Posterior vena cava (tissue), 2 donors: ENCODE measurements around the gene CASQ1. TPM values are rescaled to one million over a fixed set of nuclear protein-coding genes. Genes with fewer than 3 reads are reported as not detected.

ENCODE experiments used
- DNase-seq: peaks from one replicate; pipeline ENCODE4 v3.0.0-alpha.2; 2020; ENCODE audit warnings: low spot score
- intact Hi-C, 2 donors: fragments of 100-400 bp; cut with DNase I; formaldehyde crosslinking; loops; one replicate each; pipeline versions ENCODE4 v1.14.1 to v1.14.2; 2022 to 2023
- total RNA-seq, 2 donors: library from RNA; stranded (reverse); fragmentation: NEBNext Ultra II Directional; extraction: Animal tissue kit (Norgen Biotek cat#: 25700); gene quantifications; one replicate each; pipeline ENCODE4 v1.2.1, GENCODE V29; 2021
- donor health status: DM: yes; HTN: yes; CAD: no.
- donor health status: DM: yes; HTN: yes; CAD: no.

The CASQ1 gene
- total RNA-seq, 2 donors from 2014 or later: 4.5 to 10.4 TPM

GRCh38 chr1:160167056-160167455, 23.3 kb upstream of the CASQ1 start:
- intact Hi-C loops: no loop called here
- no peak for DNase-seq

DNA sequence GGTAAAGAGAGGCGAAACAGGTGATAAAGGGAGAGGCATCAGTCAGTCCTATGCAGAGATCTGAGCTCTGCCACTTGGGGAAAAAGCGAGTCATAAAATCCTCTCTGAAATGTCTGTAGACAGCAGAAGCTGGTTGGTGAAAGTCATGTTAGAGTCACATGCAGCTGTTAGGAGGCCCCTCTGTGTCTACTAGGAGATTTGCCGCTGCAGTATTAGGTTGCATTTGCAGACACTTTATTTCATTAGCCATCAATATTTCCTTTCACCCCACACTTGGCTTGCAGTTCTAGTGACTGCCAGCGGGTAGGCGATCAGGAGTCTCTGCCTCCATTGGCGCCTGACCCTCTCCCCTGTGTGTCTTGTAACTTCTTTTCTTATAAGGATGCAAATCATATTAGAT, 22.8 kb upstream of the CASQ1 start:
- no peak for DNase-seq
- intact Hi-C loops: no loop called here

GRCh38 chr1:160168016-160168415, 22.4 kb upstream of the CASQ1 start:
- intact Hi-C loops: no loop called here
- no peak for DNase-seq

DNA sequence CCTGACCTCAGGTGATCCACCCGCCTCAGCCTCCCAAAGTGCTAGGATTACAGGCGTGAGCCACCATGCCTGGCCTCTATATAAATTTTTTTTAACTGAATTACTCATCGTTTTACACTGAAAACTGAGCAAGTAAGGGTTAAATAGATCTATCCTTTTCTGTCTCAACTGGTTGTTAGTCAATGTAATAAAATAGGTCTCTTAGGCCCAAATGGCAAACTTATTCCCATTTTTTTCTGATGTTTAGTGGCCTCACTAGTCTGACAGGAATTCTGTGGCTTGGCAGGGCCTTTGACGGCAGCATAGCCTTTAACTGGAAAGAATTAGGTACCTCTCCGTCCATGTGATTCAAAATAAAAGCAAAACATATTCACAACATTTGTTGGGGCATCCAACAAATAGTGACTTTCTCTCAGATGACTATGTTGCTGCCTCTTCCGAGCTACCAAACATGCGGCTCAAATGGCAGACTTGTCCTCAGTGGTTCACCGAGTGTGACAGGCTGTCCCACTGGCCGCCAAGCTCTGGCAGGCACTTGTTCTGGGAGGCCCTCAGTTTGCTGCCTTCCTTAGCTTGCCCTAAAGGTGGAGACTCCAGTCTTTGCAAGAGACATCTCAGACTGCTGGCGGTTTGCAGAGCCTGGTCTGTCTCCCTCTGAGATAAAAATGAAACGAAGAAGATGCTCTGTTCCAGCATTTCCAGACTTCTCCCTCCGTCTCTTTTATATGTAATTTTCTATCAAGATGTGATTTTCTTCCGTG, 21.6 kb upstream of the CASQ1 start:
- intact Hi-C loops: no loop called here
- no peak for DNase-seq

DNA sequence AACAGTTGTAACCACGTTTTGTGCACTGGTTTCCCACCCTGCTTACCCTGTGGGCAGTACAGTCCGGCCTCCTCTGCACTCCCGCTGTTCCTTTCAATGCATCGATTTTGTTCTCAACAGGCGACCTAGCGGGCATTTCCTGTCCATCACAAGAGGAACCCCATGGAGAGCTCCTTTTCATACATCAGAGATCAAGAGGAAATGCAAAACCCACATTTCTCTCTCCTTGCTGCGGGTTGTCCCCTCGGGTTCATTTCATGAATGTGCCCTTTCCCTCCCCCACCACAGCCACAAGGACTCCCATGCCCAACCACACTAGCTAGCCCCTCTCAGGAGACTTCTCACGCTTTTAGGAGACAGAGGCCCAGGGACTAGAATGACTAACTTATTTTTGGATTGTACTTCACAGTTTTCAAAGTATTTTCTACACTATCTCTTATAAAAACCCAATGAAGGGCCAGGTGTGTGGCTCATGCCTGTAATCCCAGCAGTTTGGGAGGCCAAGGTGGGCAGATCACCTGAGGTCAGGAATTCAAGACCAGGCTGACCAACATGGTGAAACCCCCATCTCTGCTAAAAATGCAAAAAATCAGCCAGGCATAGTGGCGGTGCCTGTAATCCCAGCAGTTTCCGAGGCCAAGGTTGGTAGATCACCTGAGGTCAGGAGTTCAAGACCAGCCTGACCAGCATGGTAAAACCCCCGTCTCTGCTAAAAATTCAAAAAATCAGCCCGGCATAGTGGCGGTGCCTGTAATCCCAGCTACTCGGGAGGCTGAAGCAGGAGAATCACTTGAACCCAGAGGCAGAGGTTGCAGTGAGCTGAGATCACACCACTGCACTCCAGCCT, 20.6 kb upstream of the CASQ1 start:
- intact Hi-C loops: no loop called here

DNA sequence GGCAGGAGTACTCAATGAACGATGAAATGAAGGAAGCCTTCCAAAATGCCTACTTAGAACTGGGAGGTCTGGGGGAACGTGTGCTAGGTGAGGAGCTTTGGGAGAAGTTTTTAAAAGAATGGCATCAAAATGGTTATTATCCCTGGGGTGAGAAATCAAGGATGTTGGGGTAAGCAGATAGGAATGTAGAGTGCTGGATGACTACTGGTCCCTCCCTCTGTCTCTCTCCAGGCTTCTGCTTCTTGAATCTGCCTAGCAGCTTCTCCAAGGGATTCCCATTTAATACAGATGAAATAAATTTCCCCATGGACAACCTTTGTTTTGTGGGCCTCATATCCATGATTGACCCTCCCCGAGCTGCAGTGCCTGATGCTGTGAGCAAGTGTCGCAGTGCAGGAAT, 19.0 kb upstream of the CASQ1 start:
- intact Hi-C loops: no loop called here

More for the DNA sequence above, 20.6 kb upstream of the CASQ1 start:
- DNase-seq: no peak

DNA sequence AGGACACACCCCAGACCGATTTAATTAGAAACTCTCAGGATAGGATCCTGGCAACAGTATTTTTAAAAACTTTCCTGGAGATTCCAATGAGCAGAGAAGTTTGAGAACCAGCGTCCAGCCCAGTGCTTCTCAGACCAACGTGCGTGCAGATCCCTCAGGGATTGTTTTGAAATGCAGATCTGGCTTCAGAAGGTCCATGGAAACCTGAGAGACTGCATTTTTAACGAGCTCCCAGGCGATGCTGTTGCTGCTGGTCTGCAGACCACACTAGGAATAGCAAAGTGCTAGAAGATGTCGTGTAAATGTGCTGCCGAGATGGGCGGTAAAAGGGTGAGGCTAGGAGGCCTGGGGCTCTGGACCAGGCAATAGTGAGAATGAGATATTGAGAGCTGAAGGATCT, 18.4 kb upstream of the CASQ1 start:
- intact Hi-C loops: no loop called here

More for the DNA sequence above, 19.0 kb upstream of the CASQ1 start:
- DNase-seq: no peak

DNA sequence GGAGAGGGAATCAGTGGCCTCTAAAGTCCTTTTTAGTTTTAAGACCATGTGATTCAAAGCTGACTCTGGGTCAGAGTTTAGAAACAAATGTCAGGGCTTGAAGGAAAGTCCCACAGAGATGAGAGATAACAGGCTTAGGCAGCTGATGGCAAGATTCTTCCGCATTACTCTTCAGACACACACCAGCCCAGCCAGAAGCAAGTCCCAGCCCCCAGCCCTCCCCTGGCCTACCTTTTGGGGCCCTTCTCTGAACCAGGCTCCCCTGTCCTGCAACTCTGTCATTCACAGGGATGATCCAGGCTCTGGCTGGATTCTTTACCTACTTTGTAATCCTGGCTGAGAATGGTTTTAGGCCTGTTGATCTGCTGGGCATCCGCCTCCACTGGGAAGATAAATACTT, 13.1 kb upstream of the CASQ1 start:
- intact Hi-C loops: no loop called here
- no peak for DNase-seq

More for the DNA sequence above, 18.4 kb upstream of the CASQ1 start:
- no peak for DNase-seq

DNA sequence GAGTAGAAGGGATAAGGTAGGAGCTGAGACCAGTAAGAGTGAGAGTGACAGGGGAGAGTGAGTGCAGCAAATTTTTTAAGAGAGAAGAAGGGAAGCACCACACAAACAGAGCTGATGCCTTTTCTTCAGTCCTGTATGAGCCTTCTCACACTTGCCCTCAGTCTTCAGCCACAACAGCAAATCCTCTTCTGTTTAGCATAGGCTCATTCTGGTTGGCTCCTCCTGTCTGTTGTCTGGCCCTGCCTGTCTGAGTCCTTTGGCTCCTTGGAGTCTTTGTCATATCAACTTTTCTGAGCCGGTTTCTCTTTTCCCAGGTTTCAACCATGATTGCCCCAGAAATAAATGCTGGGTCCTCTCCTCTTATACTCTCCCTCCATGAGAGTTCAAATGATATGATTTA, 12.7 kb upstream of the CASQ1 start:
- intact Hi-C loops: no loop called here
- no peak for DNase-seq

- DNase-seq: no peak
- intact Hi-C loops: no loop called here
Measured at GRCh38 chr1:160178731-160179130, 11.6 kb upstream of the CASQ1 start.

DNA sequence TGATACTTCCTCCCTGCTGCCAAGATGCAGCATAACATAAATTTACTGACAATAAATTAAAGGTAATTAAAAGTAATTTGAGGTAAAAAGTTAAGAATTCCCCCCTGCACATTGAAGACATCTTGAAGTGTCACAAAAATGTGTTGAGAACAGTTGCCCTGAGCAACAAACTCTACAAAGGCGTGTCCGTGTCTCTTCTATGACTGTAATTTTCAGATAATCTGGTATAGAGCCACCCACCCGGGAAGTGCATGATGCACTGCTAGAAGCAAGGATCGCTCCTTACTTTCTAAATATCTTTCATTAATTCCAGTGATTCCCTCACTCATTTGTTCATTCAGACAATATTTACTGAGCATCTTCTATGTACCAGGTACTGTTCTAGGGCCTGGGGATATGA, 11.0 kb upstream of the CASQ1 start:
- DNase-seq: no peak
- intact Hi-C loops: no loop called here

DNA sequence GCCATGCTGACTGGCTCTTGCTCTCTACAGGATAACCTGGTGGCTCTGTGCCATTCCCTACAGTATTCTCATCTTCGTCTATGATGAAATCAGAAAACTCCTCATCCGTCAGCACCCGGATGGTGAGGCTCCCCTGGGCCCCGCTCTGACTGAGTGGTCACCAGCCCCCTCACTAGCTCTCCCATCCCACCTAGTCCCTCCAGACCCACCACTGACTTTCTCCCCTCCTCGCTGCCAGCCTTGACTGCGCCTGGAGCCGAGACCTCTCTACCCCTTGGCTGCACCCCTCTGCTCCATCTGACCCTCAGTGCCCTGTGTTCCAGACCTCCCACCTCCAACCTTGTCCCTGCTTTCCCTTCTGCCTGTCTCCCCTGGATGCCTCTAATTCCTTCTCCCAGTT, 4.1 kb upstream of the CASQ1 start:
- intact Hi-C loops: no loop called here
- no peak for DNase-seq

- intact Hi-C loops: no loop called here
- DNase-seq: no peak
Measured at GRCh38 chr1:160186729-160187128, 3.6 kb upstream of the CASQ1 start.

DNA sequence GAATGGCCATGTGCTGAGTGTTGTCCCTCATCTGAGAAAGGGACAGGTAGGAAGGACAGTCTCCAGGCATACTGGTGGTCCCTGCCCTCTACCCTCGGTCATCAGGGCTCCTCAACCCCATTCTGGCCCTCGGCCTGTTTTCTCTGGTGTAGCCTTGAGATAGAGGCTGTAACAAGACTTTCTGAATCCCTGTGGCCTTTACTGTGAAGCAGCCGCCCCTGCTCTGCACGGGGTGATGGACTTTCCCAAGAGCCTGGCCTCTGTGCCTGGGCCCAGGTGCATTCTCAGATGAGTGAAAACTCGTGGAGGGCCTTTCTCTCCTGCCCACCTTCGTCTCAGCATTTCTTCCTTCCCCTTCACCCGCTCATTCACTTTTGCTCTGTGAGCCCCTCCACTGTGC, 3.0 kb upstream of the CASQ1 start:
- intact Hi-C loops: no loop called here
- DNase-seq: no peak

- no peak for DNase-seq
- intact Hi-C loops: no loop called here
Measured at GRCh38 chr1:160188341-160188740, 2.0 kb upstream of the CASQ1 start.

DNA sequence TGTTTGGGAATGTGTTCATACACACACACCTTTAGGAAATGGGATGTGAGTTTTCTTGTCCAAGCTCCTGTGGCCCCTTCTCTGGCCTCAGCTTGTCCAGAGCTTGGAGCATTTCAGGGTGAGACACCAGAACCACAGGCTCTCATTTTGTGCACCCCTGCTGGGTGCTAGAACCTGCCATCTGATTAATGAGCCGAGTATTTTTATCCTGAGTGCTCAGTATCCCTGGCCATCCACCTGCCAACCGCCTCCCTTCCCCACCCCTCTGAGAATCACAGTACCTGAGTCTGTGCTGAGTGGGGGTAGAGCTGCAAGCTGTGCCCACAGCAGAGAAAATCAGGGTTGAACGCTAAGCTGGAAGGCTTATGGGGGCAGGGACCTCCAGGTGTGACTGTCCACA, 1.4 kb downstream of the CASQ1 start:
- intact Hi-C loops: loop anchor here (2.0 to 10.0 kb wide), 3 partner anchors 29 to 87 kb away; no protein-coding TSS in a partner anchor
- no peak for DNase-seq

GRCh38 chr1:160192234-160192633, 1.9 kb downstream of the CASQ1 start:
- intact Hi-C loops: loop anchor here (2.0 to 10.0 kb wide), 3 partner anchors 29 to 87 kb away; no protein-coding TSS in a partner anchor
- no peak for DNase-seq

DNA sequence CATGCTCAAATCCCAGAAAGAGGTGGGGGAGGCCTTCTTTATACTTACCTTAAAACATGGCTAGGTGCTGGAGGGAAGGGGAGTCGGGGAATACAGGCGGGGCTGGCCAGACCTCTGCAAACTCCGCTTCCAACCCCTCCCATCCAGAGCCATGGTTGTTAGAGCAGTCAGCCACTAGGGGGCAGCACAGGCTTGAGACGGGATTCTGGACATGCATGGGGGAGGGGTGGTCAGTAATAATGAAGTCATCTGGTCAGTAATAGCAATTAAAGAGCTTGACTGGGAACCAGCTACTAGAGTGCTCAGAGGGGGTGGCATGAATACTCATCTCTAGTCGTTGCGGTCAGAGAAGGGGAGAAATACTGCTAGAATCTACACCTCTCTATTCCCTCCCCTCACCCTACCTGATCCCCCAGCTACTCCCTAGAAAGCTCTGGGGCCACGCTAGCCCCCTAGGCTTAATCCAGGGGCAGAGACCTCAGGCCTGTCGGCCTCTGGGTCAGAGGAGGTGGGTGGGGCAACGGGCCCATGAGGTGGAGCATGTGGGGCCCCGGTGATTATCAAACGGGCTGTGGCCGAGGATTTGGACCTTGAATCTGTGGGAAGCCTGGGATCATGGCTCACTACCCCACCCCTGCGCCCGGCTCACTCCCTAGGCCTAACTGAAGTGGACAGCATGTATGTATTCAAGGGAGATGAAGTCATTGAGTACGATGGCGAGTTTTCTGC, 2.9 kb downstream of the CASQ1 start:
- DNase-seq: peak; percentile 96
- intact Hi-C loops: loop anchor here (2.0 to 10.0 kb wide), 3 partner anchors 28 to 88 kb away; no protein-coding TSS in a partner anchor

DNA sequence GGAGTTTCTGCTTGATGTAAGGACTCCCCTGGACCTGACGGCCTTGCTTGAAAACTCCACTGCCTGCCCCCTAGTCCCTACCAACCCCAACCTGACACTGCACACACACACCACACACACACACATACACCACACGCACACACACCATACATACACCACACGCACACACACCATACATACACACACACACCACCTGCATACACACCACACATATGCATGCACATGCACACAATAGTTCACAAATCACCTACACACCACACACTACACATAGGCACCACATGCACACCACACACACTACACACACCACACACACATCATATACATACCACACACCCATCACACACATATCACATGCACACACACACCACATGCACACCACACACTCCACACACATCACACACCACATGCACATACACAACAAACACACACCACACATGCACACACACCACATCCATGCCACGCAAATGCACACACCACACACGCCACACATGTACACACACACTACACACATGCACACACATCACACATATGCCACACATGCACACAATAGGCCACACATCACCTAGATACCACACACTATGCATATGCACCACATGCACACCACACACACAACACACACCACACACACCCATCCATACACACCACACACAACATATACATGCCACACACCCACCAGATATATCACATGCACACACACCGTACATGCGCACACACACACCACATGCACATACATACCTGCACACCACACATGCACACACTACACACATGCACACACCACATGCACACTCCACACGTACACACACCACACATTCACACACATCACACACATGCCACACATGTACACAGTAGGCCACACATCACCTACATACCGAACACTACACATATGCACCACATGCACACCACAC, 3.7 kb downstream of the CASQ1 start:
- intact Hi-C loops: loop anchor here (2.0 to 10.0 kb wide), 3 partner anchors 27 to 89 kb away; no protein-coding TSS in a partner anchor
- DNase-seq: no peak
